KMS-11 (cell line): Measurements from ENCODE around the gene PDE1C.

Experiments
- H2AFZ ChIP-seq: fragments of 200-600 bp; sonication (generic); 2 replicates; pipeline ENCODE4 v1.6.1; 2016; ENCODE audit warnings: antibody characterized with exemption, mixed run types, low read depth
- H3K27ac ChIP-seq: fragments of 200-600 bp; sonication (generic); 2 replicates; pipeline ENCODE4 v1.6.1; 2016; ENCODE audit warnings: mild to moderate bottlenecking, mixed run types
- H3K27me3 ChIP-seq: fragments of 200-600 bp; sonication (generic); 2 replicates; pipeline ENCODE4 v1.6.1; 2017; ENCODE audit warnings: mild to moderate bottlenecking, low read depth, mixed run types, moderate library complexity; ENCODE audit not compliant: insufficient read depth
- H3K36me3 ChIP-seq: fragments of 200-600 bp; sonication (generic); 2 replicates; pipeline ENCODE4 v1.6.1; 2017; ENCODE audit warnings: mild to moderate bottlenecking, mixed run types; ENCODE audit not compliant: insufficient read depth
- H3K4me1 ChIP-seq: fragments of 200-600 bp; sonication (generic); 2 replicates; pipeline ENCODE4 v1.6.1; 2016; ENCODE audit warnings: mild to moderate bottlenecking, low read depth, mixed run types; ENCODE audit not compliant: poor library complexity, severe bottlenecking
- H3K4me2 ChIP-seq: fragments of 200-600 bp; sonication (generic); 2 replicates; pipeline ENCODE4 v1.7.0; 2016; ENCODE audit warnings: mild to moderate bottlenecking, mixed run types
- H3K4me3 ChIP-seq: fragments of 200-600 bp; sonication (generic); IDR thresholded peaks from 2 replicates; pipeline ENCODE4 v1.6.1; 2017; ENCODE audit warnings: low read depth, low read length, mixed read lengths; ENCODE audit not compliant: insufficient read depth
- H3K79me2 ChIP-seq: fragments of 200-600 bp; sonication (generic); 2 replicates; pipeline ENCODE4 v1.6.1; 2016; ENCODE audit warnings: low read depth, mixed run types; ENCODE audit not compliant: insufficient read depth
- H3K9ac ChIP-seq: fragments of 200-600 bp; sonication (generic); 2 replicates; pipeline ENCODE4 v1.6.1; 2016; ENCODE audit warnings: mild to moderate bottlenecking, mixed run types
- H4K20me1 ChIP-seq: fragments of 200-600 bp; sonication (generic); 2 replicates; pipeline ENCODE4 v1.6.1; 2016; ENCODE audit warnings: mild to moderate bottlenecking, mixed run types; ENCODE audit not compliant: insufficient read depth
- CTCF ChIP-seq: fragments of 200-600 bp; sonication (generic); conservative IDR thresholded peaks from 2 replicates; pipeline ENCODE4 v1.6.1; 2017; ENCODE audit warnings: low read depth, mild to moderate bottlenecking, antibody characterized with exemption, low read length, moderate library complexity, mixed read lengths

The PDE1C gene

DNA sequence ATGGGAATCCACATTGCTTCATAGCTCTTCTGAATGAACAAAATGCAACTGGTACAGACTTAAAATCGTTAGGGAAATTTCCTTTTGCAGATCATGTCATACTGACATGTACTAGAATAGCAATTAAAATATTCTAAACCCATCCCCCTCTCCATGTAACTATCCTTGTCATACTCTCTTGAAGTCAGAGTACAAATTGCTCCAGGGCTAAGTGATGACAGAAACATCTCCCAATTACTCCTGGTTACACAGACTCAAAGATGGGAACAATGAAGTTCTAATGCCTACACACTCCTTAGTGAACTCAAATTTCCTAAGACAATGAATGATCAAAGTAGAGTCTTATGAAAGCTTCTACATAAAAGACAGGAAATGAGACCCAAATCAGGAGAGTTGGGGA, 87.2 kb downstream of the PDE1C start:
- Histone ChIP-seq H3K27ac (no peak overlapping the region), H3K9ac (no peak overlapping the region), H3K4me3 (no peak overlapping the region), H3K4me2 (no peak overlapping the region), H2AFZ (no peak overlapping the region), H3K36me3 (no peaks in the 10 kb centered on the region), H3K4me1 (no peaks in the 10 kb centered on the region), H4K20me1 (no peaks in the 10 kb centered on the region), H3K79me2 (no peaks in the 10 kb centered on the region), H3K27me3 (no peaks in the 10 kb centered on the region)
- no peak for TF ChIP-seq CTCF

- H3K79me2 ChIP-seq: no peaks in the 10 kb centered on the region
- no peak overlapping the region for H3K27ac ChIP-seq
- H3K9ac ChIP-seq: no peak overlapping the region
- H4K20me1 ChIP-seq: no peaks in the 10 kb centered on the region
- H3K4me3 ChIP-seq: no peak overlapping the region
- H3K4me1 ChIP-seq: no peaks in the 10 kb centered on the region
- no peaks in the 10 kb centered on the region for H3K27me3 ChIP-seq
- no peak overlapping the region for H2AFZ ChIP-seq
- H3K4me2 ChIP-seq: no peak overlapping the region
- TF ChIP-seq CTCF: no peak
- no peaks in the 10 kb centered on the region for H3K36me3 ChIP-seq
These were observed 88.3 kb downstream of the PDE1C start for GRCh38 chr7:31981874-31982390.

DNA sequence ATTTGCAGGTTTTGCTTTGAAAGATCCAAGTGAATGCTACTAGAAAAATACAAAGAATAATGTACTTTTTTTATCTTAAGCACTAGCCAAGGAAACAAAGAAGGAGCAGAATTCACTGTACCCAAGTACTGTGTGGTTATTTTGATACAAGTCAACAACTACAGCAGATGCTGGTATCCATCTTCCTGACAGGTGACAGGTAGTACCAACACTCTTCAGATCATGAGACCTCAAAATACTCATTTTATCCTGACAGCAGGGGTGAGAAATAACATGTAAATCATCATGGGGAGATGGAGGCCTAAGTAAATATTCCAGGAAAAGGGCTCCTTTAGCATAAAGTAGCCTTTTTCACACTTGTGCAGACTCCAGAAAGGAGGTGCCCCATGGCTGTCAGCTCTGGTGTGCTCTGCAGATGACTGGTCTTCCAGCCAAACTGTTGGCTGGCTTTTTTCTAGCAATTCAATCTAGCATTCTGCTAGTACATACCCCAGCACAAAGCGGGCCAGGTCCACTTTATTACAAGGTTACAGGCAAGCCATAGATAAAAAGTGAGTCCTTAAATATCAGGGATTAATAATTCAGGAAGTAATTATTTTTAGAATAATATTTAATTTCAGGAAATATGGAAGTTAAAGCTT, 90.4 kb downstream of the PDE1C start:
- Histone ChIP-seq H3K4me3 (no peak overlapping the region), H2AFZ (no peak overlapping the region), H3K79me2 (no peaks in the 10 kb centered on the region), H3K4me1 (no peaks in the 10 kb centered on the region), H4K20me1 (no peaks in the 10 kb centered on the region), H3K27me3 (no peaks in the 10 kb centered on the region), H3K9ac (no peak overlapping the region), H3K4me2 (no peak overlapping the region), H3K36me3 (no peaks in the 10 kb centered on the region), H3K27ac (no peak overlapping the region)
- no peak for TF ChIP-seq CTCF

GRCh38 chr7:31975546-31975945, 94.7 kb downstream of the PDE1C start:
- Histone ChIP-seq H3K4me2 (no peak overlapping the region), H3K36me3 (no peaks in the 10 kb centered on the region), H3K27me3 (no peaks in the 10 kb centered on the region), H3K27ac (no peak overlapping the region), H3K4me1 (no peaks in the 10 kb centered on the region), H3K4me3 (no peak overlapping the region), H3K79me2 (no peaks in the 10 kb centered on the region), H2AFZ (no peak overlapping the region), H3K9ac (no peak overlapping the region), H4K20me1 (no peaks in the 10 kb centered on the region)
- TF ChIP-seq CTCF: no peak
